ENCODE data around the gene CARD14.

CARD14 gene

GRCh38 chr17:80164185-80164584 lies 5.6 kb upstream of the CARD14 start:
- DNase-seq (ENCODE audit: low spot score) = no peak
- H3K27ac ChIP-seq = no peak overlapping the region
- no peak for TF ChIP-seq CTCF (IDR thresholded peaks at IDR 0.05)

DNA sequence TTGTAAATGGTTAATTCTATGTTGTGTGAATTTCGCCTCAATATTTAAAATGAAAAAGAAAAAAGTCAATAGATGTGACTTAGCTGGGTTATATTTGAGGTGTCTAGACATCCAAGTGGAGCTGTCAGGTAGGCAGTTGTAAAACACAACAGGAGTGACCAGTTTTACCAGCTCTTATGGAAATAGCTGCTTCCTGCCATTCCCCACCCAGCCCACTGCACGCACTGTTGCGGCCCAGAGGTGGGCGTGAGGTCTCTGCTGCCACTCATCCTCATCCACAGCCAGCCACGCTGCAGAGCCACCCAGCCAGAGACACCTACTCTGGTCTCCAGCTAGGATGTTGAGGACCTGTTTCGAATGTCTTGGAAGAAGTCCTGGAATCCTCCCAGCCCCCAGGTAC lies 3.4 kb upstream of the CARD14 start:
- H3K4me3 ChIP-seq = no peak overlapping the region
- DNase-seq (ENCODE audit: low spot score) = no peak
- TF ChIP-seq CTCF (IDR thresholded peaks at IDR 0.05) = no peak
- no peak overlapping the region for H3K27ac ChIP-seq

More at GRCh38 chr17:80164185-80164584, 5.6 kb upstream of the CARD14 start:
- no peak overlapping the region for H3K4me3 ChIP-seq

GRCh38 chr17:80168371-80168770 lies 1.5 kb upstream of the CARD14 start:
- Histone ChIP-seq H3K4me3 (no peak overlapping the region), H3K27ac (no peak overlapping the region)
- no peak for TF ChIP-seq CTCF (IDR thresholded peaks at IDR 0.05)
- no peak for DNase-seq (ENCODE audit: low spot score)

DNA sequence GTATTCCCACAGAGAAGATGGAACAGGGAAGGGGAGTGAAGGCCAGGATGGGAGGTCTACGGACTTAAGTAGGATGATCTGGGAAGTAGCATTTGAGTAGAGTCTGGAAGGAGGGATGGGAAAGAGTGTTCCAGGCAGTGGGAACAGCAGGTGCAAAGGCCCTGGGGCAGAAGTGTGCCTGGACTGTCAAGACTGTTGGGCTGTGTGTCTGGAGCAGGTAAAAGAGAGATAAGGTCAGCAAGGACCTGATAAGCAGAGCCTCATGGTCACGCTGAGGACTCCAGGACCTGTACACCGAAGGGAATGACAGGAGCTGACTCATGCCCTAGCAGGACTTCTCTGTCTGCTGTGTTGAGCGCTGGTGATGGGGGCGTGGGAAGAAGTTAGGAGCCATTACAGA lies 723 bp upstream of the CARD14 start:
- no peak overlapping the region for H3K4me3 ChIP-seq
- H3K27ac ChIP-seq = no peak overlapping the region
- no peak for TF ChIP-seq CTCF (IDR thresholded peaks at IDR 0.05)
- DNase-seq (ENCODE audit: low spot score) = no peak

- no peak overlapping the region for H3K4me3 ChIP-seq
- no peak for DNase-seq (ENCODE audit: low spot score)
- H3K27ac ChIP-seq = no peak overlapping the region
- TF ChIP-seq CTCF (IDR thresholded peaks at IDR 0.05) = no peak
Observed at GRCh38 chr17:80171681-80172080, 1.9 kb downstream of the CARD14 start.

GRCh38 chr17:80173126-80173525 lies 3.3 kb downstream of the CARD14 start:
- DNase-seq (ENCODE audit: low spot score) = no peak
- Histone ChIP-seq H3K27ac (no peak overlapping the region), H3K4me3 (no peak overlapping the region)
- TF ChIP-seq CTCF (IDR thresholded peaks at IDR 0.05) = no peak

DNA sequence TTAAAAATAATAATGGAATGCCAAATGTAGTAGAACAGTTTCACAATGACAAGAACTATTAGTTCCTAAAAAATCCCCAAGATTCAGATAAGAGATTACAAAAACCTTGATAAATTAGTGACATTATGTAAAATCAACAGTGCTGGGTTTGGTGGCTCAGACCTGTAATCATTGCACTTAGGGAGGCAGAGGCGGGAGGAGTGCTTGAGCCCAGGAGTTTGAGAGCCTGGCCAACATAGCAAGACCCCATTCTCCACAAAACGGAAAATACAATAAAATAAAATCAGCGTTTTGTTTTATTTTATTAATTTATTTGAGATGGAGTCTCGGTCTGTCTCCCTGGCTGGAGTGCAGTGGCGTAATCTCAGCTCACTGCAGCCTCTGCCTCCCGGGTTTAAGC lies 4.1 kb downstream of the CARD14 start:
- no peak overlapping the region for H3K4me3 ChIP-seq
- no peak overlapping the region for H3K27ac ChIP-seq
- DNase-seq (ENCODE audit: low spot score) = no peak
- TF ChIP-seq CTCF (IDR thresholded peaks at IDR 0.05) = no peak
